Activated T-cell treated with anti-CD3 and anti-CD28 coated beads, Interleukin-2, amount 50 U/mL, for 4 hours (primary cell): ENCODE measurements around the gene TRAF2. TPM values are rescaled to one million over a fixed set of nuclear protein-coding genes. Genes with fewer than 3 reads are reported as not detected.
A peak's percentile ranks its signal among the peaks of the same experiment; 100 is the strongest.

ENCODE experiments used
- ATAC-seq, 2 donors: fragments of 200-7000 bp; cut with Tn5 transposase; one replicate each; pipeline ENCODE4 v1.10.0; 2021
- DNase-seq: peaks from one replicate; pipeline ENCODE4 v3.0.0-alpha.2; 2020
- H3K27me3 Mint-ChIP-seq: one replicate; pipeline ENCODE4 v1.8.0; 2021; ENCODE audit warnings: low read depth, mixed read lengths
- H3K36me3 Mint-ChIP-seq: one replicate; pipeline ENCODE4 v1.8.0; 2022; ENCODE audit warnings: mixed read lengths; ENCODE audit not compliant: insufficient read depth
- H3K4me1 Mint-ChIP-seq: one replicate; pipeline ENCODE4 v1.8.0; 2021; ENCODE audit warnings: low read depth, mixed read lengths
- H3K4me3 Mint-ChIP-seq: one replicate; pipeline ENCODE4 v1.8.0; 2021; ENCODE audit warnings: mild to moderate bottlenecking, moderate library complexity, mixed read lengths
- H3K9me3 Mint-ChIP-seq: one replicate; pipeline ENCODE4 v1.8.0; 2021; ENCODE audit warnings: mixed read lengths
- total RNA-seq, 3 donors: library from RNA; stranded (reverse); gene quantifications; one replicate each; pipeline ENCODE4 v1.2.1, GENCODE V29; 2021

The TRAF2 gene
- total RNA-seq, 3 donors from 2014 or later = 64.3 to 73.4 (median 68.8) TPM

- no peak for DNase-seq
- H3K36me3 Mint-ChIP-seq = peaks cover 16% of the 10 kb centered on the region
- no peak overlapping the region for H3K4me3 Mint-ChIP-seq
- ATAC-seq = no peak
- no peaks in the 10 kb centered on the region for H3K27me3 Mint-ChIP-seq
- H3K4me1 Mint-ChIP-seq = peaks cover 14% of the 10 kb centered on the region
- H3K9me3 Mint-ChIP-seq = no peaks in the 10 kb centered on the region
Observed at GRCh38 chr9:136935651-136936050, 49.3 kb downstream of the TRAF2 start.

- DNase-seq = no peak
- Mint-ChIP-seq H3K36me3 (peaks cover 20% of the 10 kb centered on the region), H3K9me3 (no peaks in the 10 kb centered on the region), H3K4me1 (peaks cover 12% of the 10 kb centered on the region), H3K4me3 (no peak overlapping the region), H3K27me3 (no peaks in the 10 kb centered on the region)
- no peak for ATAC-seq
Observed at GRCh38 chr9:136936645-136937170, 50.4 kb downstream of the TRAF2 start.

- Mint-ChIP-seq H3K4me3 (no peak overlapping the region), H3K36me3 (peaks cover 23% of the 10 kb centered on the region), H3K9me3 (no peaks in the 10 kb centered on the region), H3K27me3 (no peaks in the 10 kb centered on the region), H3K4me1 (peaks cover 8% of the 10 kb centered on the region)
- ATAC-seq (no peak), DNase-seq (no peak)
Observed at GRCh38 chr9:136937186-136938001, 51.1 kb downstream of the TRAF2 start.

- Mint-ChIP-seq H3K27me3 (no peaks in the 10 kb centered on the region), H3K4me3 (no peak overlapping the region), H3K9me3 (no peaks in the 10 kb centered on the region), H3K4me1 (peaks cover 2% of the 10 kb centered on the region), H3K36me3 (peaks cover 23% of the 10 kb centered on the region)
- ATAC-seq (no peak), DNase-seq (no peak)
Observed at GRCh38 chr9:136939431-136939995, 53.2 kb downstream of the TRAF2 start.

- DNase-seq (no peak), ATAC-seq (no peak)
- Mint-ChIP-seq H3K4me1 (peaks cover 5% of the 10 kb centered on the region), H3K36me3 (peaks cover 23% of the 10 kb centered on the region), H3K27me3 (no peaks in the 10 kb centered on the region), H3K4me3 (no peak overlapping the region), H3K9me3 (no peaks in the 10 kb centered on the region)
Observed at GRCh38 chr9:136939996-136940525, 53.7 kb downstream of the TRAF2 start.

GRCh38 chr9:136940526-136941230, 54.4 kb downstream of the TRAF2 start:
- DNase-seq (no peak), ATAC-seq (no peak)
- Mint-ChIP-seq H3K4me1 (peaks cover 5% of the 10 kb centered on the region), H3K27me3 (no peaks in the 10 kb centered on the region), H3K4me3 (no peak overlapping the region), H3K36me3 (peaks cover 23% of the 10 kb centered on the region), H3K9me3 (no peaks in the 10 kb centered on the region)

GRCh38 chr9:136941231-136942111, 55.2 kb downstream of the TRAF2 start:
- Mint-ChIP-seq H3K36me3 (peaks cover 23% of the 10 kb centered on the region), H3K9me3 (no peaks in the 10 kb centered on the region), H3K27me3 (no peaks in the 10 kb centered on the region), H3K4me3 (no peak overlapping the region), H3K4me1 (peaks cover 5% of the 10 kb centered on the region)
- no peak for DNase-seq
- no peak for ATAC-seq

- ATAC-seq = no peak
- DNase-seq = no peak
- Mint-ChIP-seq H3K4me3 (peak overlapping the region; percentile 77), H3K9me3 (no peaks in the 10 kb centered on the region), H3K27me3 (no peaks in the 10 kb centered on the region), H3K4me1 (peaks cover 5% of the 10 kb centered on the region), H3K36me3 (peaks cover 22% of the 10 kb centered on the region)
Observed at GRCh38 chr9:136942112-136942880, 56.0 kb downstream of the TRAF2 start.

GRCh38 chr9:136942881-136943230, 56.5 kb downstream of the TRAF2 start:
- ATAC-seq = no peak
- no peak for DNase-seq
- Mint-ChIP-seq H3K9me3 (no peaks in the 10 kb centered on the region), H3K4me3 (peak overlapping the region; percentile 77), H3K4me1 (peaks cover 5% of the 10 kb centered on the region), H3K36me3 (peaks cover 16% of the 10 kb centered on the region), H3K27me3 (no peaks in the 10 kb centered on the region)

GRCh38 chr9:136943291-136944211, 57.2 kb downstream of the TRAF2 start:
- no peaks in the 10 kb centered on the region for H3K27me3 Mint-ChIP-seq
- DNase-seq = no peak
- peak overlapping the region; percentile 80 for H3K4me3 Mint-ChIP-seq
- peak; percentile 29 to 41 for ATAC-seq
- H3K9me3 Mint-ChIP-seq = no peaks in the 10 kb centered on the region
- H3K4me1 Mint-ChIP-seq = peaks cover 7% of the 10 kb centered on the region
- H3K36me3 Mint-ChIP-seq = peaks cover 15% of the 10 kb centered on the region

- Mint-ChIP-seq H3K36me3 (peaks cover 11% of the 10 kb centered on the region), H3K4me1 (peaks cover 7% of the 10 kb centered on the region), H3K27me3 (no peaks in the 10 kb centered on the region), H3K9me3 (no peaks in the 10 kb centered on the region), H3K4me3 (peak overlapping the region; percentile 80)
- DNase-seq = no peak
- ATAC-seq = peak; percentile 59
Observed at GRCh38 chr9:136944212-136944518, 57.8 kb downstream of the TRAF2 start.

- Mint-ChIP-seq H3K4me1 (peaks cover 7% of the 10 kb centered on the region), H3K27me3 (no peaks in the 10 kb centered on the region), H3K9me3 (no peaks in the 10 kb centered on the region), H3K4me3 (peak within 1 kb of the TSS; percentile 80), H3K36me3 (peaks cover 7% of the 10 kb centered on the region)
- DNase-seq = peak; percentile 93
- peak; percentile 79 to 80 for ATAC-seq
Observed at GRCh38 chr9:136944519-136945332, 58.4 kb downstream of the TRAF2 start, which contains the start of the genes C8G and FBXW5. Gene C8G, plus strand, starts transcription at chr9:136945243. Its CDS starts 78 bp downstream, at chr9:136945321. Gene FBXW5, minus strand, starts transcription at chr9:136944738. Its CDS starts 655 bp downstream, at chr9:136944083.
